Natural killer cell (primary cell): ENCODE data around the gene SLC44A1. TPM values are rescaled to one million over a fixed set of nuclear protein-coding genes. Genes with fewer than 3 reads are reported as not detected.

Experiments
- ATAC-seq, 3 donors: fragments of 150-1000 bp in 2 of 3; fragments of 200-7000 bp in 1 of 3; cut with Tn5 transposase; 1 replicate in 1 of 3; 2 replicates in 2 of 3; pipeline ENCODE4 v1.10.0; 2021; ENCODE audit warnings: mild to moderate bottlenecking in 2 of 3, moderate library complexity in 2 of 3
- DNase-seq, 2 donors: peaks; one replicate each; pipeline versions ENCODE4 v3.0.0 to v3.0.0-alpha.2; 2013 to 2021; ENCODE audit warnings: mixed read lengths in 1 of 2
- H3K27ac ChIP-seq: one replicate; pipeline ENCODE4 v1.5.1; 2013; ENCODE audit warnings: mild to moderate bottlenecking, low read length
- H3K27me3 ChIP-seq: one replicate; pipeline ENCODE4 v1.6.1; 2013; ENCODE audit warnings: low read length; ENCODE audit not compliant: control insufficient read depth, insufficient read depth
- H3K36me3 ChIP-seq: one replicate; pipeline ENCODE4 v1.6.1; 2013; ENCODE audit warnings: low read length; ENCODE audit not compliant: control insufficient read depth, insufficient read depth
- H3K4me1 ChIP-seq: one replicate; pipeline ENCODE4 v1.6.1; 2013; ENCODE audit warnings: low read length; ENCODE audit not compliant: control insufficient read depth, insufficient read depth
- H3K4me3 ChIP-seq: one replicate; pipeline ENCODE4 v1.5.1; 2013; ENCODE audit warnings: low read length
- H3K9me3 ChIP-seq: one replicate; pipeline ENCODE4 v1.6.1; 2013; ENCODE audit warnings: low read length; ENCODE audit not compliant: control insufficient read depth, insufficient read depth
- H3K27ac Mint-ChIP-seq, 2 donors: one replicate each; pipeline ENCODE4 v1.8.0; 2022; ENCODE audit warnings: mild to moderate bottlenecking in 2 of 2, mixed read lengths in 2 of 2, moderate library complexity in 1 of 2
- H3K27me3 Mint-ChIP-seq, 2 donors: one replicate each; pipeline ENCODE4 v1.8.0; 2022; ENCODE audit warnings: low read depth in 2 of 2, mixed read lengths in 2 of 2
- H3K36me3 Mint-ChIP-seq: one replicate; pipeline ENCODE4 v1.8.0; 2022; ENCODE audit warnings: mixed read lengths
- H3K4me1 Mint-ChIP-seq, 2 donors: one replicate each; pipeline ENCODE4 v1.8.0; 2022; ENCODE audit warnings: mixed read lengths in 2 of 2
- H3K4me3 Mint-ChIP-seq: one replicate; pipeline ENCODE4 v1.8.0; 2022; ENCODE audit warnings: mild to moderate bottlenecking, moderate library complexity, mixed read lengths
- H3K9me3 Mint-ChIP-seq, 2 donors: one replicate each; pipeline ENCODE4 v1.8.0; 2022; ENCODE audit warnings: mixed read lengths in 2 of 2
- WGBS: methylation state at CpG from one replicate; pipeline ENCODE4 v1.1.7; 2013; ENCODE audit warnings: missing lambda C conversion rate; ENCODE audit not compliant: insufficient coverage; 5-methylcytosine and 5-hydroxymethylcytosine counted together
- intact Hi-C: fragments of 100-400 bp; cut with micrococcal nuclease; formaldehyde crosslinking; loops from one replicate; pipeline ENCODE4 v1.14.2; 2022
- total RNA-seq, 4 donors: library from RNA; stranded (reverse); fragments of 120-200 nt in 1 of 4; gene quantifications; one replicate each; pipeline versions ENCODE4 v1.2.3 to v1.2.4, GENCODE V29; 2013 to 2022
- TF ChIP-seq, protein P1 (sequence below): fragments of 200-600 bp; IDR thresholded peaks from one replicate; pipeline ENCODE4 v1.8.0; 2022; ENCODE audit warnings: antibody characterized with exemption

Gene SLC44A1
- total RNA-seq, 3 donors from 2014 or later (not counting 1 experiment from before 2014, with no cell fraction given), result 7.1 to 8.3 (median 7.9) TPM

DNA sequence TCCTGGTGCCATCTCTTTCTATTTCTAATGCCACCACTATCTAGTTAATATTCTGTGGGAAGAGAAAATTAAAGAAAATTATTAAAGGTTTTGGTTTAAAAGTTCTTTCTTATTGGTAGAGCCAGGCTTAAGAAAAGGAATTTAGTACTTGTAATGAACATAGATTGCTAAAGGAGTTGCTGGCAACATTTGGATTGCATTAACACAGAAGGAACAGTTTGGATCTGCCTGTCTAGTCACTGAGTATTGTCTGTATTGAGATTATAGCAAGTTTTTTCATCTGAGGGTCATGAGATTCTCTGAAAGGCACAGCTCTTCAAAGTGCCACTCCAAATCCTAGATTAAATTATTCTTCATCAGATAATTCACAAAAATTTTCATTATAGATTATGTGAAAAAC lies 235.4 kb downstream of the SLC44A1 start:
- H3K36me3 Mint-ChIP-seq, result no peaks in the 10 kb centered on the region
- no peaks in the 10 kb centered on the region for H3K9me3 Mint-ChIP-seq
- Histone ChIP-seq H3K36me3 (no peaks in the 10 kb centered on the region), H3K4me1 (no peaks in the 10 kb centered on the region), H3K27ac (no peak overlapping the region), H3K9me3 (no peaks in the 10 kb centered on the region), H3K4me3 (no peak overlapping the region), H3K27me3 (no peaks in the 10 kb centered on the region)
- H3K4me1 Mint-ChIP-seq, result no peaks in the 10 kb centered on the region
- no peak overlapping the region for H3K27ac Mint-ChIP-seq
- DNase-seq, result no peak
- ATAC-seq, result no peak
- TF ChIP-seq, protein P1, sequence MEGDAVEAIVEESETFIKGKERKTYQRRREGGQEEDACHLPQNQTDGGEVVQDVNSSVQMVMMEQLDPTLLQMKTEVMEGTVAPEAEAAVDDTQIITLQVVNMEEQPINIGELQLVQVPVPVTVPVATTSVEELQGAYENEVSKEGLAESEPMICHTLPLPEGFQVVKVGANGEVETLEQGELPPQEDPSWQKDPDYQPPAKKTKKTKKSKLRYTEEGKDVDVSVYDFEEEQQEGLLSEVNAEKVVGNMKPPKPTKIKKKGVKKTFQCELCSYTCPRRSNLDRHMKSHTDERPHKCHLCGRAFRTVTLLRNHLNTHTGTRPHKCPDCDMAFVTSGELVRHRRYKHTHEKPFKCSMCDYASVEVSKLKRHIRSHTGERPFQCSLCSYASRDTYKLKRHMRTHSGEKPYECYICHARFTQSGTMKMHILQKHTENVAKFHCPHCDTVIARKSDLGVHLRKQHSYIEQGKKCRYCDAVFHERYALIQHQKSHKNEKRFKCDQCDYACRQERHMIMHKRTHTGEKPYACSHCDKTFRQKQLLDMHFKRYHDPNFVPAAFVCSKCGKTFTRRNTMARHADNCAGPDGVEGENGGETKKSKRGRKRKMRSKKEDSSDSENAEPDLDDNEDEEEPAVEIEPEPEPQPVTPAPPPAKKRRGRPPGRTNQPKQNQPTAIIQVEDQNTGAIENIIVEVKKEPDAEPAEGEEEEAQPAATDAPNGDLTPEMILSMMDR, result no peak
- intact Hi-C loops, result no loop called here
- H3K4me3 Mint-ChIP-seq, result no peak overlapping the region
- no peaks in the 10 kb centered on the region for H3K27me3 Mint-ChIP-seq

DNA sequence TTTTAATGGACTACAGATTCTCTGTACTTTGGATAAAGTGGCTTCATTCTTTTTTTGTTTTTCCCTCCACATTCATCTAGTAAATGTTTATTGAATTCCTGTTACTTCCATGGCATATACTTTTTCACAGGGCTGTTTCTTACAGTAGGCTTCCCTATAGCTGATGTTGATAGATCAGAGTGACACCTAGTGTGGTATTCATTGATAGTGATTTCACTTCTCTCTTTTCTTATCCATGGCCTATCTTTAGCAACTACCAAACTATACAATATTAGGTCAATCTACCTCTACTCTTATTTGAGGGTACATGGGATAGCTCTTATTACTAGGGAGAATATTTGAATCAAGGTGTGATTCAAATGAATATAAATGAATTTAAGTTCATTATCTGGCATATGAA lies 239.2 kb downstream of the SLC44A1 start:
- H3K36me3 ChIP-seq, result no peaks in the 10 kb centered on the region
- H3K27me3 ChIP-seq, result no peaks in the 10 kb centered on the region
- no peak overlapping the region for H3K27ac Mint-ChIP-seq
- ATAC-seq (no peak), DNase-seq (no peak)
- H3K27ac ChIP-seq, result no peak overlapping the region
- no peaks in the 10 kb centered on the region for H3K4me1 Mint-ChIP-seq
- no peaks in the 10 kb centered on the region for H3K4me1 ChIP-seq
- no peak overlapping the region for H3K4me3 Mint-ChIP-seq
- TF ChIP-seq, protein P1, result no peak
- no peaks in the 10 kb centered on the region for H3K9me3 ChIP-seq
- no peaks in the 10 kb centered on the region for H3K9me3 Mint-ChIP-seq
- no peaks in the 10 kb centered on the region for H3K27me3 Mint-ChIP-seq
- no peak overlapping the region for H3K4me3 ChIP-seq
- intact Hi-C loops, result no loop called here
- no peaks in the 10 kb centered on the region for H3K36me3 Mint-ChIP-seq

DNA sequence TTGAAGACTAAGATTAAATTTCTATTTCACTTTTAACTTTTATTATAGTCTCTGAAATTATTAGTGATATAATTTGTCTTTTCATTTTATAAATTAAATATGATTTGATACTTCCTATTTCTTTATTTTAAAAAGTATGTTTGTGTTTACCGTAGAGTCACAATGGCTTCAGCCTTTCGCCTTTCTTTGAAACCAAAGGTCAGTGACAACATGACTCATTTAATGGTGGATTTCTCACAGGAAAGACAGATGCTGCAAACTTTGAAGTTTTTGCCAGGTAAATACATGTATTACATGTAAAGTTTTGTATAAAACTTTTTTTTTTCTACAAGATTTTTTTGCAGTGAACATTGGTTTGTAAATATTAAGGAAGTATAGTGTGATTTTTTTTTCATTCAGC lies 239.8 kb downstream of the SLC44A1 start:
- Mint-ChIP-seq H3K4me1 (no peaks in the 10 kb centered on the region), H3K9me3 (no peaks in the 10 kb centered on the region), H3K27ac (no peak overlapping the region), H3K36me3 (no peaks in the 10 kb centered on the region), H3K4me3 (no peak overlapping the region), H3K27me3 (no peaks in the 10 kb centered on the region)
- Histone ChIP-seq H3K27me3 (no peaks in the 10 kb centered on the region), H3K9me3 (no peaks in the 10 kb centered on the region), H3K4me3 (no peak overlapping the region), H3K27ac (no peak overlapping the region), H3K4me1 (no peaks in the 10 kb centered on the region), H3K36me3 (no peaks in the 10 kb centered on the region)
- intact Hi-C loops, result no loop called here
- ATAC-seq (no peak), DNase-seq (no peak)
- 96% methylated on average over 2 of the region's 2 CpGs for WGBS
- TF ChIP-seq, protein P1, result no peak

DNA sequence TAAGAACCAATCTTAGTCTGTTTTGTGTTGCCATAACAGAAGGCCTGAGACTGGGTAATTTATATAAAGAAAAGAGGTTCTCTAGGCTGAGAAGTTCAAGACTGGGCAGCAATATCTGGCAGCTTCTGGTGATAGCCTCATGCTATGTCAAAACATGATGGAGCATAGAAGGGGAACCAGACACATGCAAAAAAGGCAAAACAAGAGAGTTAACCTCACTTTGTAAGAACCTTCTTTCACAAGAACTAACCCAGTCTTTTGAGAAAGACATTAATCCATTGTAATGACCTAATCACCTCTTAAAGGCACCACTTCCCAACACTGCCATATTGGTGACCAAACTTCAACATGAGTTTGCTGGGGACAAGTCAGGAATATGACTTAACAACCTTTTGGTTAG lies 240.7 kb downstream of the SLC44A1 start:
- H3K4me3 Mint-ChIP-seq, result no peak overlapping the region
- H3K27me3 ChIP-seq, result no peaks in the 10 kb centered on the region
- H3K9me3 ChIP-seq, result no peaks in the 10 kb centered on the region
- no peaks in the 10 kb centered on the region for H3K27me3 Mint-ChIP-seq
- intact Hi-C loops, result no loop called here
- H3K36me3 Mint-ChIP-seq, result no peaks in the 10 kb centered on the region
- H3K4me3 ChIP-seq, result no peak overlapping the region
- H3K27ac ChIP-seq, result no peak overlapping the region
- DNase-seq (no peak), ATAC-seq (no peak)
- H3K4me1 ChIP-seq, result no peaks in the 10 kb centered on the region
- H3K4me1 Mint-ChIP-seq, result no peaks in the 10 kb centered on the region
- no peaks in the 10 kb centered on the region for H3K9me3 Mint-ChIP-seq
- no peak overlapping the region for H3K27ac Mint-ChIP-seq
- TF ChIP-seq, protein P1, result no peak
- no peaks in the 10 kb centered on the region for H3K36me3 ChIP-seq

Other genes with a start within 250 kb of the SLC44A1 start
- gene FSD1L, start 203.4 kb downstream of the SLC44A1 start, total RNA-seq, result 1 to 10 TPM; 2.0 to 4.2 (median 2.1) TPM